ENCODE results near the gene FGF8. TPM values are rescaled to one million over a fixed set of nuclear protein-coding genes. Genes with fewer than 3 reads are reported as not detected.
"Not testable (repeated sequence)": the region's sequence is repeated elsewhere in the genome, so short reads cannot be mapped to it uniquely, and the experiment has no call there.

FGF8 gene
- total RNA-seq, 1 donor from 2014 or later: 0.82 TPM

GRCh38 chr10:101807158-101807557, 31.2 kb upstream of the FGF8 start:
- no peaks in the 10 kb centered on the region for H3K9me3 Mint-ChIP-seq
- H3K27me3 Mint-ChIP-seq (ENCODE audit: low read depth): no peaks in the 10 kb centered on the region
- no peak overlapping the region for H3K4me3 Mint-ChIP-seq
- no peak overlapping the region for H3K27ac Mint-ChIP-seq (ENCODE audit: unreplicated experiment)
- no peaks in the 10 kb centered on the region for H3K4me1 Mint-ChIP-seq
- peaks cover 11% of the 10 kb centered on the region for H3K36me3 Mint-ChIP-seq (ENCODE audit: low read depth)
- no peak for DNase-seq (ENCODE audit: low read depth, low spot score)
- no peak for TF ChIP-seq CTCF (conservative IDR thresholded peaks at IDR 0.05)

- peaks cover 22% of the 10 kb centered on the region for H3K36me3 Mint-ChIP-seq (ENCODE audit: low read depth)
- no peak overlapping the region for H3K27ac Mint-ChIP-seq (ENCODE audit: unreplicated experiment)
- DNase-seq (ENCODE audit: low read depth, low spot score): no peak
- no peaks in the 10 kb centered on the region for H3K9me3 Mint-ChIP-seq
- H3K27me3 Mint-ChIP-seq (ENCODE audit: low read depth): no peaks in the 10 kb centered on the region
- H3K4me3 Mint-ChIP-seq: no peak overlapping the region
- TF ChIP-seq CTCF (conservative IDR thresholded peaks at IDR 0.05): no peak
- no peaks in the 10 kb centered on the region for H3K4me1 Mint-ChIP-seq
These were observed 27.6 kb upstream of the FGF8 start for GRCh38 chr10:101803511-101803910.

GRCh38 chr10:101797403-101798059, 21.6 kb upstream of the FGF8 start:
- Mint-ChIP-seq H3K9me3 (no peaks in the 10 kb centered on the region), H3K27me3 (ENCODE audit: low read depth) (no peaks in the 10 kb centered on the region), H3K27ac (ENCODE audit: unreplicated experiment) (no peak overlapping the region), H3K36me3 (ENCODE audit: low read depth) (peaks cover 11% of the 10 kb centered on the region), H3K4me3 (no peak overlapping the region), H3K4me1 (no peaks in the 10 kb centered on the region)
- DNase-seq (ENCODE audit: low read depth, low spot score): no peak
- TF ChIP-seq CTCF (conservative IDR thresholded peaks at IDR 0.05): no peak

GRCh38 chr10:101793526-101793925, 17.6 kb upstream of the FGF8 start:
- Mint-ChIP-seq H3K4me1 (no peaks in the 10 kb centered on the region), H3K4me3 (no peak overlapping the region), H3K27me3 (ENCODE audit: low read depth) (no peaks in the 10 kb centered on the region), H3K9me3 (no peaks in the 10 kb centered on the region), H3K36me3 (ENCODE audit: low read depth) (no peaks in the 10 kb centered on the region), H3K27ac (ENCODE audit: unreplicated experiment) (no peak overlapping the region)
- no peak for TF ChIP-seq CTCF (conservative IDR thresholded peaks at IDR 0.05)
- DNase-seq (ENCODE audit: low read depth, low spot score): no peak

GRCh38 chr10:101789686-101790085, 13.8 kb upstream of the FGF8 start:
- Mint-ChIP-seq H3K9me3 (no peaks in the 10 kb centered on the region), H3K36me3 (ENCODE audit: low read depth) (peaks cover 7% of the 10 kb centered on the region), H3K4me1 (peaks cover 2% of the 10 kb centered on the region), H3K4me3 (no peak overlapping the region), H3K27ac (ENCODE audit: unreplicated experiment) (no peak overlapping the region), H3K27me3 (ENCODE audit: low read depth) (no peaks in the 10 kb centered on the region)
- no peak for TF ChIP-seq CTCF (conservative IDR thresholded peaks at IDR 0.05)
- DNase-seq (ENCODE audit: low read depth, low spot score): no peak

- not testable (repeated sequence) for H3K9me3 Mint-ChIP-seq; H3K4me1 Mint-ChIP-seq; H3K27ac Mint-ChIP-seq (ENCODE audit: unreplicated experiment); H3K36me3 Mint-ChIP-seq (ENCODE audit: low read depth); DNase-seq (ENCODE audit: low read depth, low spot score); H3K4me3 Mint-ChIP-seq; H3K27me3 Mint-ChIP-seq (ENCODE audit: low read depth)
These were observed 13.3 kb upstream of the FGF8 start for GRCh38 chr10:101789231-101789630.
